HL-60 (cell line): ENCODE measurements around the gene ODAPH.

Experiments used
- DNase-seq, 2 experiments: peaks; one replicate each; pipeline ENCODE4 v3.0.0-alpha.2; 2010 to 2020; ENCODE audit warnings: low read depth in 1 of 2, low spot score in 1 of 2
- H3K27ac ChIP-seq: fragments of 250-450 bp; sonication (Bioruptor Pico); replicated peaks from 2 replicates; pipeline ENCODE4 v1.5.1; 2020; ENCODE audit warnings: mild to moderate bottlenecking, moderate library complexity
- H3K27me3 ChIP-seq: fragments of 250-450 bp; sonication (Bioruptor Pico); 2 replicates; pipeline ENCODE4 v1.5.1; 2021; ENCODE audit warnings: mild to moderate bottlenecking, moderate library complexity; ENCODE audit not compliant: insufficient read depth, poor library complexity, severe bottlenecking
- H3K4me3 ChIP-seq: replicated peaks from 2 replicates; pipeline ENCODE4 v1.5.1; 2011; ENCODE audit warnings: mild to moderate bottlenecking, control low read depth, low read length; ENCODE audit not compliant: insufficient read depth
- GABPA ChIP-seq: IDR thresholded peaks from 2 replicates; pipeline ENCODE4 v1.6.1; 2012; ENCODE audit warnings: low read depth
- POLR2AphosphoS5 ChIP-seq: IDR thresholded peaks from 2 replicates; pipeline ENCODE4 v1.6.1; 2012; ENCODE audit warnings: low read depth
- SPI1 ChIP-seq: IDR thresholded peaks from 2 replicates; pipeline ENCODE4 v1.6.1; 2012; ENCODE audit warnings: low read depth, mild to moderate bottlenecking, borderline replicate concordance
- TF ChIP-seq, protein P1 (sequence below): IDR thresholded peaks from 2 replicates; pipeline ENCODE4 v1.6.1; 2012; ENCODE audit warnings: low read depth; ENCODE audit not compliant: insufficient replicate concordance
- TF ChIP-seq, protein P2 (sequence below): IDR thresholded peaks from one replicate; pipeline ENCODE4 v1.5.1; 2011; ENCODE audit warnings: low read length, control low read depth, inconsistent platforms; ENCODE audit not compliant: insufficient read depth

The ODAPH gene

GRCh38 chr4:75549019-75549418 is 6.8 kb upstream of the ODAPH start:
- no peak for DNase-seq
- Histone ChIP-seq H3K27ac (no peak overlapping the region), H3K4me3 (no peak overlapping the region), H3K27me3 (no peaks in the 10 kb centered on the region)
- TF ChIP-seq, protein P1, sequence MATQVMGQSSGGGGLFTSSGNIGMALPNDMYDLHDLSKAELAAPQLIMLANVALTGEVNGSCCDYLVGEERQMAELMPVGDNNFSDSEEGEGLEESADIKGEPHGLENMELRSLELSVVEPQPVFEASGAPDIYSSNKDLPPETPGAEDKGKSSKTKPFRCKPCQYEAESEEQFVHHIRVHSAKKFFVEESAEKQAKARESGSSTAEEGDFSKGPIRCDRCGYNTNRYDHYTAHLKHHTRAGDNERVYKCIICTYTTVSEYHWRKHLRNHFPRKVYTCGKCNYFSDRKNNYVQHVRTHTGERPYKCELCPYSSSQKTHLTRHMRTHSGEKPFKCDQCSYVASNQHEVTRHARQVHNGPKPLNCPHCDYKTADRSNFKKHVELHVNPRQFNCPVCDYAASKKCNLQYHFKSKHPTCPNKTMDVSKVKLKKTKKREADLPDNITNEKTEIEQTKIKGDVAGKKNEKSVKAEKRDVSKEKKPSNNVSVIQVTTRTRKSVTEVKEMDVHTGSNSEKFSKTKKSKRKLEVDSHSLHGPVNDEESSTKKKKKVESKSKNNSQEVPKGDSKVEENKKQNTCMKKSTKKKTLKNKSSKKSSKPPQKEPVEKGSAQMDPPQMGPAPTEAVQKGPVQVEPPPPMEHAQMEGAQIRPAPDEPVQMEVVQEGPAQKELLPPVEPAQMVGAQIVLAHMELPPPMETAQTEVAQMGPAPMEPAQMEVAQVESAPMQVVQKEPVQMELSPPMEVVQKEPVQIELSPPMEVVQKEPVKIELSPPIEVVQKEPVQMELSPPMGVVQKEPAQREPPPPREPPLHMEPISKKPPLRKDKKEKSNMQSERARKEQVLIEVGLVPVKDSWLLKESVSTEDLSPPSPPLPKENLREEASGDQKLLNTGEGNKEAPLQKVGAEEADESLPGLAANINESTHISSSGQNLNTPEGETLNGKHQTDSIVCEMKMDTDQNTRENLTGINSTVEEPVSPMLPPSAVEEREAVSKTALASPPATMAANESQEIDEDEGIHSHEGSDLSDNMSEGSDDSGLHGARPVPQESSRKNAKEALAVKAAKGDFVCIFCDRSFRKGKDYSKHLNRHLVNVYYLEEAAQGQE, result no peak
- TF ChIP-seq SPI1, result no peak
- TF ChIP-seq POLR2AphosphoS5, result no peak
- TF ChIP-seq, protein P2, sequence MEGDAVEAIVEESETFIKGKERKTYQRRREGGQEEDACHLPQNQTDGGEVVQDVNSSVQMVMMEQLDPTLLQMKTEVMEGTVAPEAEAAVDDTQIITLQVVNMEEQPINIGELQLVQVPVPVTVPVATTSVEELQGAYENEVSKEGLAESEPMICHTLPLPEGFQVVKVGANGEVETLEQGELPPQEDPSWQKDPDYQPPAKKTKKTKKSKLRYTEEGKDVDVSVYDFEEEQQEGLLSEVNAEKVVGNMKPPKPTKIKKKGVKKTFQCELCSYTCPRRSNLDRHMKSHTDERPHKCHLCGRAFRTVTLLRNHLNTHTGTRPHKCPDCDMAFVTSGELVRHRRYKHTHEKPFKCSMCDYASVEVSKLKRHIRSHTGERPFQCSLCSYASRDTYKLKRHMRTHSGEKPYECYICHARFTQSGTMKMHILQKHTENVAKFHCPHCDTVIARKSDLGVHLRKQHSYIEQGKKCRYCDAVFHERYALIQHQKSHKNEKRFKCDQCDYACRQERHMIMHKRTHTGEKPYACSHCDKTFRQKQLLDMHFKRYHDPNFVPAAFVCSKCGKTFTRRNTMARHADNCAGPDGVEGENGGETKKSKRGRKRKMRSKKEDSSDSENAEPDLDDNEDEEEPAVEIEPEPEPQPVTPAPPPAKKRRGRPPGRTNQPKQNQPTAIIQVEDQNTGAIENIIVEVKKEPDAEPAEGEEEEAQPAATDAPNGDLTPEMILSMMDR, result no peak
- TF ChIP-seq GABPA, result no peak

DNA sequence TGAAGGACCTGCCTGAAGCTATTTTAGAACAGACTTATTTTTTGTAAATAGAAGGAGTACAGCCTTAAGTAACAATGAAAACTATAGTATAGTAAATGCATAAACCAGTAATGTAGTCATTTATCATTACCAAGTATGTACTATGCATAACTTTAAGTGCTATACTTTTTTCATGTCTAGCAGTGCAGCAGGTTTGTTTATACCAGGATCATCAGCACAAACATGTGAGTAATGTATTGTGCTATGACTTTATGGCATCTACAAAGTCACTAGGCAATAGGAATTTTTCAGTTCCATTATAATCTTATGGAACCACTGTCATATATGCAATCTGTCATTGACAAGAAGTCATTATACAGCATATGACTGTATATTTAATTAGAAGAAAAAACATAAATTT is 3.4 kb upstream of the ODAPH start:
- TF ChIP-seq, protein P2, result no peak
- TF ChIP-seq GABPA (no peak), POLR2AphosphoS5 (no peak), SPI1 (no peak)
- TF ChIP-seq, protein P1, result no peak
- DNase-seq, result no peak
- no peak overlapping the region for H3K27ac ChIP-seq
- no peaks in the 10 kb centered on the region for H3K27me3 ChIP-seq
- no peak overlapping the region for H3K4me3 ChIP-seq

DNA sequence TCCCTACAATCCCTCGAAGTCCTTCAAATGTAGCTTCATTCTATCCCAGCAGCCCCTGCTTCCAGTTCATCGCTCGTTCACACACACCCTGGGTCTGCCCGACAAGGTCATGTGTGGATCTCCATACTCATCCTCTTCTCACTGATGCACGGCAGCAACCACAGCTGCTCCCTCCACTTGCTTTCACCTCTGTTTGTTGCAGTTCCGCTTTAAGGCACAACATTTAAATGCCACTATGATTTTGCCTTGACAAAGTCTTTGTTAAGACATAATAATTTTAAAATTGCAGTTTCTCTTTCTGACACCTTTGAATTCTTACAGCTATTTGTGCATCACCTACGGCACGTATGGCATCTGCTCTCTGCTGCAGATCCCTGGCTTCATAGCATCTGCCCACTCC is 1.8 kb downstream of the ODAPH start:
- Histone ChIP-seq H3K27me3 (no peaks in the 10 kb centered on the region), H3K27ac (no peak overlapping the region), H3K4me3 (no peak overlapping the region)
- TF ChIP-seq GABPA (no peak), POLR2AphosphoS5 (no peak), SPI1 (no peak)
- TF ChIP-seq, protein P2, result no peak
- TF ChIP-seq, protein P1, result no peak
- DNase-seq, result no peak
